Measurements from ENCODE around the gene VAMP7.
"Not testable (repeated sequence)": the region's sequence is repeated elsewhere in the genome, so short reads cannot be mapped to it uniquely, and the experiment has no call there.

Gene VAMP7

DNA sequence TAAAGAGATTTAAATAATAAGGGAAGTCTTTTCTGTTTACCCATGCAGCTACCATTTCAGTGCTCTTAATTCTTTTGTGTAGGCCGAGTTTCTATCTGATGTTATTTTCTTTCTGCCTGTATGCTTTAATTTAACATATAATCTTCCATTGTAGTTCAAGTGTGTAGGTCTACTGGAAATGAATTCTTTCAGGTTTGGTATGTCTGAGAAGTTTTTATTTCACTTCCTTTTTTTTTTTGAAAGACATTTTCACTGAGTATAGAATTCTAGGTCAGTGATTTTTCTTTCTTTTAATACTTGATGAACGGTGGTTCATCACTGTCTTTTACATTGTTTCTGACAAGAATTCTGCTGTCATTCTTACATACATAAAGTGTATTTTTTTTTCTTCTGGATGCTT lies 42.1 kb downstream of the VAMP7 start:
- DNase-seq: no peak

DNA sequence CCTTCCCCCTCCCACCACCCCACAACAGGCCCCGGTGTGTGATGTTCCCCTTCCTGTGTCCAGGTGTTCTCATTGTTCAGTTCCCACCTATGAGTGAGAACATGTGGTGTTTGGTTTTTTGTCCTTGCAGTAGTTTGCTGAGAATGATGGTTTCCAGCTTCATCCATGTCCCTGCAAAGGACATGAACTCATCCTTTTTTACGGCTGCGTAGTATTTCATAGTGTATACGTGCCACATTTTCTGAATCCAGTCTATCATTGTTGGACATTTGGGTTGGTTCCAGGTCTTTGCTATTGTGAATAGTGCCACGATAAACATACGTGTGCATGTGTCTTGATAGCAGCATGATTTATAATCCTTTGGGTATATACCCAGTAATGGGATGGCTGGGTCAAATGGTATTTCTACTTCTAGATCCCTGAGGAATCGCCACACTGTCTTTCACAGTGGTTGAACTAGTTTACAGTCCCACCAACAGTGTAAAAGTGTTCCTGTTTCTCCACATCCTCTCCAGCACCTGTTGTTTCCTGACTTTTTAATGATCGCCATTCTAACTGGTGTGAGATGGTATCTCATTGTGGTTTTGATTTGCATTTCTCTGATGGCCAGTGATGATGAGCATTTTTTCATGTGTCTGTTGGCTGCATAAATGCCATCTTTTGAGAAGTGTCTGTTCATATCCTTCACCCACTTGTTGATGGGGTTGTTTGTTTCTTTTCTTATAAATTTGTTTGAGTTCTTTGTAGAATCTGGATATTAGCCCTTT lies 49.9 kb downstream of the VAMP7 start:
- not testable (repeated sequence) for DNase-seq

DNA sequence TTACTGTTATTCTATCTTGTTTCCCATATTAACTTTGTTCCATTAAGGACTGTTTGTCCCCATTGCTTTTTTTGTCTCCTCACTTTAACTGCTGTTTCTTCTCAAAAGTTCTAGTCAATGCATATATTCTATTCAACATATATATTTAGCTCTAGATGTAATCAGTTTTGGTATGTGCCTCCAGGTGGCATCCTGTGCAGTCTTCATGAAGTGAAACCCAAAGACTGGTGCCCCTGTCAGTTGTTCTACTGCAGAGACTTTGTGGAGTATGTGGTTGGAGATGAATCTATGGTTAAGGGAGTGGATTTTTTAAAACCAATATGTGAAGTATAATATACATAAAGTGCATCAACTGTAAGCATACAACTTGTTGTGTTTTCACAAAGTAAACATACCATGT lies 57.0 kb downstream of the VAMP7 start:
- no peak for DNase-seq

DNA sequence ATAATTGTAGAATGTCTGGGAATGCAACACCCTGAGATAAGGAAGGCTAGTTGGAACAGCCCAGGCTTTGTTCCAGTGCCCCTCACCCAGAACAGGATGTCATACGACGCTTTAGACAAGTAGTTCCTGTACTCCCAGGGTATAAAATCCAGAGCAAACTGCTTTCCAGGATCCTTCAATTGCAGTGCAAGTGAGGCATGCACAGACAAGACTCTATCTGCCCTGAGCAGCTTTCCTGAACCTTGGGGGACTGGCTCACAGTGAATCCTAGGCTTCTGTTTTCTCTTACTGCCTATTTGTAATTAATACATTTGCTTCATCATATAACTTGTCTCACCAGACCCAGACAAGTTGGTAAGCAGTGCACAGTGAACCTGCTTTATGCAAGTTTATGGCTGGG lies 68.0 kb downstream of the VAMP7 start:
- DNase-seq: no peak

DNA sequence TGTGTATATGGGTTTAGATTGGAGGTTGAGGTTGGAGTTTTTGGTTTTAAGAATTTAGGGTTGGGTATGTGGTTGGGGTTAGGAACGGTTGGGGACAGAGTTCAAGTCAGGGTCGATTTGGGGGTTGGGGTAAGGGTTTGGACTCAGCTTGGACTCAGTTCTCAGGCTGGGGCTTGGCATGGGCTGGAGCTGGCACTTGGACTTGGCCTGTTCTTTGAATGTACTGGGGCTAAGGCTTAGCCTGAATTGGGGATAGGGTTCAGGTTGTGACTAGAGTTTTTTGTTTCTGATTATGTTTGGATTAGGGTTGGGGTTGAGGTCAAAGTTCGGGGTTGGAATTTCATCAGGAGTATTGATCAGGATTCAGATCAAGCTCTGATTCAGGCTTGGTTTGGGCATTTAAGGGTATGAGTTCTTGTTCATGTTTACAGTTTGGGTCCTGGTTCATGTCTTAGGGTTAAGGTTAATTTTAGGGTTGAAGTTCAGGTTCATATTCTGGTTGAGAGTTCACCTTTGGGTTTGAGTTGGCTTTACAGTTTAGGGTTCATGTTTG lies 70.2 kb downstream of the VAMP7 start:
- DNase-seq: no peak

DNA sequence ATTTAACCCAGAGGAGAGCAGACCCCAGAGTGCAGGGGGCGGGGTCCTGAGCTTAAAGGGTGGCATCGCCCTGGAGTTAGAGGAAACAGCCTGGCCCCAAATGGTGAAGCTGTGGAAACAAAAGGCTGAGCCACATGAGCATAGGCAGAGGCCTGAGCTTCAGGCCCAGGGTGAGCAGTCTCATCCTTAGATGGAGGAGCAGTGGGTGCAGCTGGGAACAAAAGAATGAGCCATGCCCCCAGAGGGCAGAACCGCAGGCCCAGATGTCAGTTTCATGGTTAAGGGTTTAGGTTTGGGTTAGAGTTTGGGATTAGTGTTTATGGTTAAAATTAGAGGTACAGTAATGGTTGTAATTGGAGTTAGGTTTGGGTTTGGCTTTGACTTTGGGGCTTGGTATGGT lies 71.9 kb downstream of the VAMP7 start:
- no peak for DNase-seq

DNA sequence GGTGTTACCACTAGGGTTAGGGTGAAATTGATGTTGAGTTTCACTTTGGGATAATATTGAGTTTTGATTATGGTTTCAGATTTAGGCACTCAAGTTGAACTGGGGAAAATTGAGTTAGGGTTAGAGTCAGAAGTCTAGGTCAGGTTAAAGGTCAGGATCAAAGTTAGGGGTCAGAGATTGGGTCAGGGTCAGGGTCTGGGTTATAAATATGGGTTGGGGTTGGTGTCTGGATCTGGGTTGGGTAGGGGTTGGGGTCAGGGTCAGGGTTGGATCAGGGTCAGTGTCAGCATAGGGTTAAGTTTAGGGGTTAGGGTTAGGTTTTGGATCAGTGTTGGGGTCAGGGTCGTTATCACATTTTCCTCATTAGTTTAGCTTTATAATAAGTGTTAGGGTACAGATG lies 73.6 kb downstream of the VAMP7 start:
- no peak for DNase-seq

DNA sequence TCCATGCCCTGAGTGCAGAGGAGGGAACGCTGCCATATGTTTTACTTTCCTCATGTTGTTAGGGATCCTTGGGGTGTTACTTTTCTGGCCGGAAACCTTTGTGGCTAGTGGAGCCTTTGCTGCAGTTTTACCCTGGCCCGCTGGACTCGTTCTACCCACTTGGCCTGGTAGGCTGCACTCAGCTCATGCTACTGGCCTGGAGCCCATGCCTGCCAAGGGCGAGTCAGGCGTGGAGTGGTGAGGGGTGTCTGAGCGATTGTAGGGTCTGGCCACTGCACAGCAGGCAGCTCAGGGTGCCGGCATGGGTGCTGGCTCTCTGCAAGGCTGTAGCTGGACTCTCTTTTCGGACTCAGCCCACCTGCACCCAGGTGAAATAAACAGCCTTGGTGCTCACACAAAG lies 75.0 kb downstream of the VAMP7 start:
- no peak for DNase-seq

DNA sequence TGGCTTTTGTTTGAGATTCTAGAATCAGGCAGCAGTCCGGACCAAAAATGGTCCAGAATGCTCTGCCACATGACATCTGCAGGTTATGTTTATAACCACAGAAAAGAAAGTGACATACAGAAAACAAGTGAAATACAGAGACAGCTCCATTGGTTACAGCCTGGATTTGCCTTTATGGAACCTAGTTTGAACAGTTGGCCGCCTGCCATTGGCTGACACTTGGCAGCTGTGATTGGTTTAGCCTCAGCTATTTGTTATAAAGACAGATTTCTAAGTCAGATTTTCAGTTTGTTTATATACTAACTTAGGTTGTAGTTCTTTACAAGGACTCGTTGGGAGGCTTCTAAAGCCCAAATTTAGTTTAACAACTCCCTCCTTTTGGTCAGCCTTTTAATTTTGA lies 75.5 kb downstream of the VAMP7 start:
- DNase-seq: no peak

DNA sequence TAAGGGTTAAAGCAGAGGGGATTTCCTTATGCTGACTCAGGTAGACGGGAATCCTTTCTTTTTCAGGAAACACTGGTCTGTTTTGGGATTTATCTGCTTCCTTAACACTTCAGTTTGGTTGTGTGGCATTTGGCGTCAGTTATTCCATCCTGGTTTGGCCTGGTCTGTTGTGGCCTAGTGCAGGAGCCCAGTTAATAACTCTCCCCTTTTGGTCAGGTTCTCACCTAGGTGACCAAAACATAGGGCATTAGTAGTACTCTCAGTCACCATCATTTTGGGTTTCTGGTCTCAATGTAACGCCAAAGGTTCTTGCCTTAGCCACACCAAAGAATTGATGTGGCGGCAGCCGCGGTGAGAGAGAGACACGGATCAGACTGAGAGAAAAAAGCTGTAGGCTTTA lies 76.7 kb downstream of the VAMP7 start:
- no peak for DNase-seq

DNA sequence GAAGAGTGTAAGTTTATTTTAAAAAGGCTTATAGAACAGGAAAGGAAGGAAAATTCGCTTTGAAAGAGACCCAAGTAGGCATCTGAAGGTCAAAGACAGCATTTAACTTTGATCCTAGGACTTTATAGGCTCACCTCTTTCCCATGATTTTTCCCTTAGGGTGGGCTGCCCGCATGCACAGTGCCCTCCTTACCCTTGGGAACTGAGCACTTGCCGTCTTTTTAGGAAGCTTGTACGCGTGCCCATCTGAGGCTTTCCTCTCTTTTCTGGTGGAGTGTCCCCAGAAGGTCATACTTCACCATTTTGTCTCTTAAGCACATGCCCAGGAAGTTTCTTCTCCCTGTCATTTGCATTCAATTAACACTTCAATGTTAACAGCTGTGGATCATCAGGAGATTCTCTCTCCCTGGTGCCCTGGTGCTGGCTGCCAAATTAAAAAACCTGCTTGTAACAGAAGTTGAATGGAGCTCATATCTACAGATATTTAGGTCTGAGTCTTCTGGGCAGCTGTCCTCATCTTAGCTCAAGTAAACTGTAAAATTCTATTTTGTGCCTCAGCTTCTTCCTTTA lies 78.0 kb downstream of the VAMP7 start:
- DNase-seq: no peak

DNA sequence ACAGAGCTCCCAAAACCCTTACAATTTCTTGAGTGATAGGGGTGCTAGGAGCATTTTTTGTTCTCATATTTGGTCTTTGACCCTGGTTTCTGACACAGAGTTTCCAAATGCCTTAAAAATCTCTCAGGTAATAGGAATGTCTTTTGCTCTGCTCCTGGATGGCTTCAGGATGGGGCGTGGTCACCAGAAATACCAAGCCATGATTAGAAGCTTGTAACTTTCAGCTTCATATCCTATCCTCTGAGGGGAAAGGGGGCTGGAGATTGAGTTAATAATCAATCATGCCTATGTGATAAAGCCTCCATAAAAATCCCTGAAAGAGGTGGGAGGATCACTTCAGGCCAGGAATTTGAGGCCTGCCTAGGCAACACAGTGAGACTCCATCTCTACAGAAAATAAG lies 81.8 kb downstream of the VAMP7 start:
- no peak for DNase-seq

DNA sequence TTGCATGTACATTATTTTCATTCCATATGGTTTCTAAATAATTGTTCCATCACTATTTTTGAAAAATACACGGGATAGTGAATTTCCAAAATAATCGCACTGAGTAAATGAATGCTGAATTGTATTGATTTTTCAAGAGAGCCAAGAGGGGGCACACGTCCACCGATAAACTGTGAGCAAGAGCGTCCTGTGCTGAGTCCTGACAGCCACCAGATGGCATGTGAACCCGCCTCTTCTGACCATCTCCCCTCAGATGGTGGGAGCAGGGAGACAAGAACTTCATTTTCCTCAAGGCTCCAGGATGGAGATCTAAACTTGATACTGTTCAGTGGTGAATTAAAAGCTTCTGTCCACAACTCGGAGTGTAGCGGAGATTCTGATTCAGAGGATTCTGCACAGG lies 85.7 kb downstream of the VAMP7 start:
- no peak for DNase-seq

DNA sequence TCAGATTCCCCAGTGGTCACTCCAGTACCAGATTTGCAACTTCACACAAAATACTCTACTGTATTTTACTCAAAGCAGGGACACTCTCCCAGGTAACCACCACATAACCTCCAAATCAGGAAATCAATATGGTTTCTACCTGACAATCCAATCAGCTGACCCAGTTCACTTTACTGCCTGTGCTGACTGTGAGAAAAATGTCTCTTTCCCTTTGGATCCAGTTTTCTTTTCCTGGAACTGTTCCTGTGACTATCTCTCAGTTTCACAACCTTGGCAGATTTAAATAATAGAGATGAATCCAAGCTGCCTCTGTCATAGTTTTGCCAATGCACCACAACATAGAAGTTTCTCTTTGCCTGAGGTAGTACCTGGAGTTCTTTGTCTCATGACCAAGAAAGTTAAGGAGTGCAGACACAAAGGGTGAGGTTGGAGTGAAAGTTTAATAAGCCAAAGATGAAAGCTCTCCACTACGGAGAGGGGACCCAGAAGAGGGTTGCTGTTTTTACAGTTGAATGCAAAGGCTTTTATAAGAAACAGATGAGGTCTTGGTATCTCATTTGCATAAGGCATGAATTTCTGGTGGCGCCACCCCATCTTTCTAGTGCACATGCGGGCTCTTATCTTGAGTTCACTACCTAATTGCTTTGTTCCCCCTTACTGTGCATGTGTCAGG lies 86.6 kb downstream of the VAMP7 start:
- no peak for DNase-seq

DNA sequence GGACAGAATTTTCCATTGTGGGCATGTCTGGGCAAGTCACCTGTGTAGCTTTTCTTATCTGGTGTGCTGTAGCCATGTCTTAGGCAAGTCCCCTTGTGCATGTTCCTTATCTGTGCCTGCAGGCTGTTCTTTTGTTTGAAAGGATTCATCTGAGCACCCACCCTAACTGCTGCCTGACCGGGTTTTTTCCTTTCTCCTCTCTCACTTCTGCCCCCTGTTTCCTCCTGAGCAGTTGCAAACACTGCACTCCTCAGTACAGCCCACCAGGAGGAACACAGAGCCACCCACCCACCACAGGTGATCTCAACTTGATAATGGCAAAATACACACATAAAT lies 87.1 kb downstream of the VAMP7 start:
- DNase-seq: no peak

DNA sequence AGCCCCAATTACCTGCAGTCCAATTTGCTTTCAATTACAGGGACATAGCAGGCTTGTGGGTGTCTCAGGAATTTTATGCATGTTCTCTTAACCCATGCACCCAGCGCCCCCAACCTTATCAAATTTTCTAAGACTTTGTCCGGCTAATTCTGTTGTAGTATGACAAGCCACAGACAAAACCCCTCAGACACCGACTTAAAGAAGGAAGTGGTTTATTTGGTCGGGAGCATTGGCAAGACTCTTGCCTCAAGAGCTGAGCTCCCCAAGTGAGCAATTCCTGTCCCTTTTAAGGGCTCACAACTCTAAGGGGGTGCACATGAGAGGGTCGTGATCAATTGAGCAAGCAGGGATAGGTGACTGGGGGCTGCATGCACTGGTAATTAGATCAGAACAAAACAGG lies 87.6 kb downstream of the VAMP7 start:
- no peak for DNase-seq

DNA sequence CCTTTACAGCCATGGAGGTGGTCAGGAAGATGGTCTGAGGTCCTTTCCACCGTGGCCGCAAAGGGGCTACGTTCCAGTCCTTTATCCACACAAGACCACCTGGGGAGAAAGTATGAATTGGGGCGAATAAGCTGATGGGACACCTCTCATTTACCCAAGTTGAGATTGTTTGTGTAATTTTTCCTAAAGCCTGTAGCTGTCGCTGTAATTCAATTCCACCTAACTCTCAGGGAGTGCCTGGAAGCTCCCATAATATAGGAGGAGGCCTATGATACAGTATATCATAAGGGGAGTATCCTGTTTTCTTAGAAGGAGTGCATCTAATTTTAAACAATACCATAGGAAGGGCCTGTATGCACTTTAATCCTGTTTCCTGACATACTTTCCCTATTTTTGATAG lies 90.5 kb downstream of the VAMP7 start:
- not testable (repeated sequence) for DNase-seq

DNA sequence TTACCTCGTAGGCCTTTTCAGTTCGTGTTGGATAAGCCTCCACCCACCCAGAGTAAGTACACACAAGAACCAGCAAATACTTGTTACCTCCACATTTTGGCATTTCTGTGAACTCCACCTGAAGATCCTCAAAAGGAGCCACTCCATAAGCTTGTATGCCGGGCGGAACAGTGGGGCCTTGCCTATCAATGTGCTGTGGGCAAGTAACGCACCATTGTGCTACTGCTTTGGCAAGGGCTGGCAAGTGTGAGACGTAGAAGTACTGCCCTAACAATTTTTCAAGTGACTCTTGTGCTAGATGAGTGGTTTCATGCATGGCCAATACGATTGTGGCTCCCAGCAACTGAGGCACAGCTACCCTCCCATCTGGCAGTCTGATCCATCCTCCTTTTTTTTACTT lies 91.1 kb downstream of the VAMP7 start:
- DNase-seq: not testable (repeated sequence)

DNA sequence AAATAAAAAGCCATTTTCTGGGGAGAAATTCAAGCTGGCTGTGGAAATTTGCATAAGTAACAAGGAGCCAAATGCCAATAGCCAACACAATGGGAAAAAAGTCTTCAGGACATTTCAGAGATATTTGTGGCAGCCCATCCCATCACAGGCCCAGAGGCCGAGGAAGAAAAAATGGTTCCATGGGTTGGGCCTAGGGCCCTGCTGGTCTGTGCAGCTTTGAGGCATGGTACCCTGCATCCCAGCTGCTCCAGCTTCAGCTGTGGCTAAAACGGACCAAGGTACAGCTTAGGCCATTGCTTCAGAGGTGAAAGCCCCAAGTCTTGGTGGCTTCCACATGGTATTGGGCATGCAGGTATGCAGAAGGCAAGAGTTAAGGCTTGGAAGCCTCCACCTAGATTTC lies 102.2 kb downstream of the VAMP7 start:
- DNase-seq: no peak

DNA sequence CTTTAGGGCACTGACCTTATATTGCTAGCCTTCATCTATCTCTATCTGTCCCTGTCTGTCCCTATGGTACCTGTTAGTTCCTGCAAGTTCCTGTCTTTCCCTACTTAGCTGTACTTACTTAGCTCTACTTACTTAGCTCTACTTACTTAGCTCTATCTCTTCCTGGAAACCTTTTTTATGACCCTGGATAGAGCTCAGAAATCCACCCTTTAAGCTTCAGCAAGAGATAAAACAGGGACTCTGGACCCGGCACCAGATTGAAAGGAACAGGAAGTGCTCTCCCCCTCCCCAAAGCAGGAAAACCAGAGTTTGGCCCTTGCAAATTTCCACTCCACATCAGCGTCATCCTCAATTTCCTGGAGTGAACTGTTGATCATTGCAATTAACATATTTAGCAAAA lies 104.1 kb downstream of the VAMP7 start:
- DNase-seq: no peak

DNA sequence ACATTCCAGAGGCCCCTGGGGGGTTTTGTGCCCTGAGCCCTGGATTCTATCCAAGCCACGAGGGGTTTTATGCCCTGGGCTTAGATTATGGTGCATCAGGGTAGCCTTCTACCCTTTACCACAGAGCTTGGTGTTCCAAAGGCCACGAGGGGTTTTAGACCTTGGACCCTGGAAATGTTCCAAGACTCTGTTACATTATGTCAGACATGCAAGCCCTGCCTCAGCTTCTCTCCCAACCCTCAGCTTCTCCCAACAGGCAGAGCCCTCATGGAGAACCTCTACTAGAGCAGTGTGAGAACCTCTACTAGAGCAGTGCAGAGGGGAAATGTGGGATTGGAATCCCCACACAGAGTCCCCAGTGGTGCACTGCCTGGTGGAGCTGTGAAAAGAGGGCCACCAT lies 105.8 kb downstream of the VAMP7 start:
- DNase-seq: not testable (repeated sequence)

DNA sequence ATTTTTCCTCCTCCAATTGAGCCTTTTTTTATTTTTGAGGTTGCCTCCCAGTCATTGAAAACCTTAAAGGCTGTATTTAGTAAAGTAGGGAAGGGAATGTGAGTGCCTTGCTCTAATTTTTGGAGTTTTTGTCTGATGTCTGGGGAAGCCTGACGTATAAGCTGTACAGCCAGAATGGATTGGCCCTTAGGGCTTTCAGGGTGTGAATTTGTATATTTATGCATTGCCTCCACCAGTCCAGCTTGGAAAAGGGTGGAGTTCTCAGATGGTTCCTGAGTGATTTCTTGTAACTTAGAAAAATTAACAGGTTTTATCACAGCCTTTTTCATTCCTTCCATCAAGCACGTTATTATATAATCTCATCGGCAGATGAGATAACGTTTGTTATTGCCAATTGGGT lies 107.7 kb downstream of the VAMP7 start:
- no peak for DNase-seq

Measured in NCI-H510A (cell line).